Esophagus squamous epithelium (tissue), 5 donors: ENCODE data around the gene BIRC7. TPM values are rescaled to one million over a fixed set of nuclear protein-coding genes. Genes with fewer than 3 reads are reported as not detected.

Experiments
- DNase-seq: peaks from one replicate; lab custom pipeline; 2025; lab: John Stamatoyannopoulos, UW
- H3K27ac ChIP-seq, 4 donors: fragments of 200-600 bp; sonication (generic); one replicate each; pipeline ENCODE4 v1.5.1; 2016 to 2019; ENCODE audit warnings: mild to moderate bottlenecking in 1 of 4
- H3K27me3 ChIP-seq, 4 donors: fragments of 200-600 bp; sonication (generic); 1 replicate in 3 of 4; 2 replicates in 1 of 4; pipeline versions ENCODE4 v1.5.1 to v1.6.0; 2017 to 2021; ENCODE audit warnings: antibody characterized with exemption in 1 of 4
- H3K36me3 ChIP-seq, 3 donors: fragments of 200-600 bp; sonication (generic); one replicate each; pipeline ENCODE4 v1.5.1; 2016 to 2019
- H3K4me1 ChIP-seq, 3 donors: fragments of 200-600 bp; sonication (generic); one replicate each; pipeline ENCODE4 v1.5.1; 2017 to 2019
- H3K4me3 ChIP-seq, 4 donors: fragments of 200-600 bp; sonication (generic); 1 replicate in 3 of 4; 2 replicates in 1 of 4; pipeline ENCODE4 v1.5.1; 2016 to 2019; ENCODE audit warnings: mild to moderate bottlenecking in 2 of 4, moderate library complexity in 1 of 4
- H3K9me3 ChIP-seq, 3 donors: fragments of 200-600 bp; sonication (generic); one replicate each; pipeline ENCODE4 v1.5.1; 2016 to 2019
- POLR2A ChIP-seq, 4 donors: fragments of 450-650 bp; IDR thresholded peaks; one replicate each; pipeline ENCODE4 v1.6.1; 2017; ENCODE audit warnings: antibody characterized with exemption in 4 of 4, mild to moderate bottlenecking in 4 of 4, moderate library complexity in 3 of 4
- WGBS, 2 donors: methylation state at CpG; one replicate each; pipeline ENCODE4 v1.1.5; 2018; 5-methylcytosine and 5-hydroxymethylcytosine counted together
- intact Hi-C: fragments of 100-400 bp; cut with DNase I; formaldehyde crosslinking; loops from one replicate; pipeline ENCODE4 v1.15.0; 2022
- total RNA-seq, 4 donors: library from RNA; depleted of rRNA; stranded (reverse); fragments of >200 nt; gene quantifications; one replicate each; pipeline ENCODE4 v1.1.0, GENCODE V29; 2016
- TF ChIP-seq, protein P1 (sequence below), 6 experiments: fragments of 450-650 bp in 4 of 6; fragments of 200-600 bp in 2 of 6; sonication (generic) in 2 of 6; IDR thresholded peaks; one replicate each; pipeline ENCODE4 v1.5.1; 2016 to 2019; ENCODE audit warnings: antibody characterized with exemption in 6 of 6, mild to moderate bottlenecking in 4 of 6, moderate library complexity in 4 of 6
- donor health status: DM: yes; HTN: yes; CAD: no.

BIRC7 gene
- under 1 TPM in 1 of 4 donors, not detected in 3; 0.57 TPM for total RNA-seq

GRCh38 chr20:63235399-63235983 lies at the start of gene BIRC7:
Gene BIRC7, plus strand, starts transcription at chr20:63235905. Its CDS starts 192 bp downstream, at chr20:63236097.
- no peak for TF ChIP-seq POLR2A (IDR thresholded peaks at IDR 0.05)
- TF ChIP-seq, protein P1, sequence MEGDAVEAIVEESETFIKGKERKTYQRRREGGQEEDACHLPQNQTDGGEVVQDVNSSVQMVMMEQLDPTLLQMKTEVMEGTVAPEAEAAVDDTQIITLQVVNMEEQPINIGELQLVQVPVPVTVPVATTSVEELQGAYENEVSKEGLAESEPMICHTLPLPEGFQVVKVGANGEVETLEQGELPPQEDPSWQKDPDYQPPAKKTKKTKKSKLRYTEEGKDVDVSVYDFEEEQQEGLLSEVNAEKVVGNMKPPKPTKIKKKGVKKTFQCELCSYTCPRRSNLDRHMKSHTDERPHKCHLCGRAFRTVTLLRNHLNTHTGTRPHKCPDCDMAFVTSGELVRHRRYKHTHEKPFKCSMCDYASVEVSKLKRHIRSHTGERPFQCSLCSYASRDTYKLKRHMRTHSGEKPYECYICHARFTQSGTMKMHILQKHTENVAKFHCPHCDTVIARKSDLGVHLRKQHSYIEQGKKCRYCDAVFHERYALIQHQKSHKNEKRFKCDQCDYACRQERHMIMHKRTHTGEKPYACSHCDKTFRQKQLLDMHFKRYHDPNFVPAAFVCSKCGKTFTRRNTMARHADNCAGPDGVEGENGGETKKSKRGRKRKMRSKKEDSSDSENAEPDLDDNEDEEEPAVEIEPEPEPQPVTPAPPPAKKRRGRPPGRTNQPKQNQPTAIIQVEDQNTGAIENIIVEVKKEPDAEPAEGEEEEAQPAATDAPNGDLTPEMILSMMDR (IDR thresholded peaks at IDR 0.05): no peak
- H3K9me3 ChIP-seq: no peaks in the 10 kb centered on the region
- 32% methylated on average over 7 of the region's 17 CpGs; no CpG with 5 or more reads in 1 of the 2 donors for WGBS, 2 donors
- no peak within 1 kb of the TSS for H3K4me3 ChIP-seq
- H3K27me3 ChIP-seq: peaks cover 0 to 90% (median 0%) of the 10 kb centered on the region in 4 donors
- H3K27ac ChIP-seq: no peak within 1 kb of the TSS
- intact Hi-C loops: no loop called here
- no peaks in the 10 kb centered on the region for H3K36me3 ChIP-seq
- no peak for DNase-seq
- H3K4me1 ChIP-seq: peaks cover 3 to 12% (median 4%) of the 10 kb centered on the region in 3 donors

GRCh38 chr20:63186084-63186483 lies 49.6 kb upstream of the BIRC7 start:
- H3K4me1 ChIP-seq: no peaks in the 10 kb centered on the region
- TF ChIP-seq, protein P1 (IDR thresholded peaks at IDR 0.05): no peak
- no peak for TF ChIP-seq POLR2A (IDR thresholded peaks at IDR 0.05)
- H3K9me3 ChIP-seq: no peaks in the 10 kb centered on the region
- DNase-seq: no peak
- WGBS, 2 donors: 90 to 98% methylated on average over 8 of the region's 8 CpGs
- no peaks in the 10 kb centered on the region for H3K36me3 ChIP-seq
- no peak overlapping the region for H3K4me3 ChIP-seq
- H3K27me3 ChIP-seq: peaks cover 0 to 30% (median 0%) of the 10 kb centered on the region in 4 donors
- H3K27ac ChIP-seq: no peak overlapping the region
- intact Hi-C loops: no loop called here

DNA sequence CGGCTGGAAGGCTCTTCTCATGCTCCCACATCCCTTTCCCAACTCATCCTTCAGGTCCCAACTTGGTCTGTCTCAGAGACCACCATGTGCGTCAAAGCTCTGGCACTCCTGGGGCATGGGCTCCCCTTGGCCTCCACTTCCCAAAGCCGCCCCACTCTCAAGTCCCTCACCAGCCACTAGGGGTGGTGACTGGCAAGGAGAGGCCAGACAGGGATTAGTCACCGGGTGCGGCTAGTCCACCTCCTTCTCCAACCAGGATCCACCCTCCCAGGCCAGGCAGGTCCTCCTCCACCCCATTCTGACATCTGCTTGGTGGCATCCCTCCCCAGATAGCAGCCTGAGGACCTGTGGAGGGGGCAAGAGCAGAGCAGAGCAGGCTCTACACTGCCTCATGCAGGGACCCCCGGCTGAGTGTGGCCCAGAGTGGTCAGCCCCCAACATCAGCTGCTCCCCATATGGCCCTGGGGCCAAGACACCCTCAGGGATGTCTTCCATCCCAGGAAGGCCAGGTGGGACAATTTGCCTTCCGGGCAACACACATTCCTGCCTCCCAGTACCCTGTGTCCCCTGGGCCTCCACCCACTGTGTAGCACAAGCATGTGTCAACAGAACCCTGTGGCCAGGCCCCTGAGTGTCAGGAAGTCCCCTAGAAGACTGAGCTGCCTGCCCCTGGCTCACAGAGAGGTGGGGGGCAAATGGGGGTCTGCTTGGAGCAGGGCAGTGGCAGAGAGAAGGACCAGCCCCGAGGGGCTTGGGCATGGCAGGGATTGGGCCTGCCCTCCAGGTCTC lies 49.0 kb upstream of the BIRC7 start:
- no peak for DNase-seq
- H3K27me3 ChIP-seq: peaks cover 0 to 24% (median 0%) of the 10 kb centered on the region in 4 donors
- no peak overlapping the region for H3K4me3 ChIP-seq
- no peaks in the 10 kb centered on the region for H3K4me1 ChIP-seq
- no peak overlapping the region for H3K27ac ChIP-seq
- TF ChIP-seq, protein P1 (IDR thresholded peaks at IDR 0.05): peak in 2 of 6 experiments; percentile 11 to 46
- TF ChIP-seq POLR2A (IDR thresholded peaks at IDR 0.05): no peak
- H3K36me3 ChIP-seq: no peaks in the 10 kb centered on the region
- intact Hi-C loops: no loop called here
- WGBS, 2 donors: 58 to 87% methylated on average over 2 to 3 of the region's 8 CpGs
- H3K9me3 ChIP-seq: no peaks in the 10 kb centered on the region

GRCh38 chr20:63187338-63188158 lies 48.2 kb upstream of the BIRC7 start:
- WGBS, 2 donors: 80 to 83% methylated on average over 5 to 6 of the region's 7 CpGs
- no peaks in the 10 kb centered on the region for H3K9me3 ChIP-seq
- H3K27me3 ChIP-seq: peaks cover 0 to 15% (median 0%) of the 10 kb centered on the region in 4 donors
- intact Hi-C loops: no loop called here
- no peak for TF ChIP-seq POLR2A (IDR thresholded peaks at IDR 0.05)
- TF ChIP-seq, protein P1 (IDR thresholded peaks at IDR 0.05): no peak
- no peak overlapping the region for H3K27ac ChIP-seq
- no peak overlapping the region for H3K4me3 ChIP-seq
- no peaks in the 10 kb centered on the region for H3K4me1 ChIP-seq
- H3K36me3 ChIP-seq: no peaks in the 10 kb centered on the region
- no peak for DNase-seq
